Muscle of back (tissue), 11 donors: ENCODE results near the gene NUTM2B. TPM values are rescaled to one million over a fixed set of nuclear protein-coding genes. Genes with fewer than 3 reads are reported as not detected.
"Not testable (repeated sequence)": the region's sequence is repeated elsewhere in the genome, so short reads cannot be mapped to it uniquely, and the experiment has no call there.

ENCODE experiments used
- DNase-seq, 3 donors: peaks; one replicate each; pipeline versions ENCODE4 v3.0.0 to v3.0.0-alpha.2; 2013
- polyA plus RNA-seq, 10 donors: library from polyadenylated mRNA; unstranded; fragments of 120-200 nt; gene quantifications; one replicate each; pipeline ENCODE4 v1.2.1, GENCODE V29; 2013; ENCODE audit not compliant: insufficient read length in 10 of 10

NUTM2B gene
- polyA plus RNA-seq, 10 donors, result 1.1 to 3.9 (median 2.5) TPM

- not testable (repeated sequence) for DNase-seq
Observed at GRCh38 chr10:79744844-79745243, 41.8 kb downstream of the NUTM2B start.

- DNase-seq, result not testable (repeated sequence)
Observed at GRCh38 chr10:79748510-79748909, 45.5 kb downstream of the NUTM2B start.

GRCh38 chr10:79753601-79754000 lies 50.6 kb downstream of the NUTM2B start:
- DNase-seq, result not testable (repeated sequence)

- DNase-seq, result not testable (repeated sequence)
Observed at GRCh38 chr10:79758297-79758993, 55.4 kb downstream of the NUTM2B start.

Other genes starting within 250 kb of the NUTM2B start
- 1 to 10 TPM in 8 of 10 donors, under 1 TPM in 1, not detected in 1; 0.11 to 4.1 (median 2.8) TPM for gene EIF5AL1, start 190.7 kb upstream of the NUTM2B start, polyA plus RNA-seq
- gene SFTPA2, start 142.8 kb upstream of the NUTM2B start, polyA plus RNA-seq, result under 1 TPM in 2 of 10 donors, not detected in 8; 0.10 to 0.50 TPM
- not detected for gene SFTPA1, start 92.3 kb upstream of the NUTM2B start, polyA plus RNA-seq
- under 1 TPM in 2 of 10 donors, not detected in 8; 0.42 to 0.50 TPM for gene NUTM2E, start 123.5 kb downstream of the NUTM2B start, polyA plus RNA-seq
- 1 to 10 TPM in 6 of 10 donors, under 1 TPM in 4; 0.79 to 2.0 (median 1.1) TPM for gene SFTPD, start 245.9 kb downstream of the NUTM2B start, polyA plus RNA-seq